GM10847 (cell line): ENCODE results near the gene MTRFR.

Experiments used
- POLR2A ChIP-seq: IDR thresholded peaks from 2 replicates; pipeline ENCODE4 v1.6.1; 2011; ENCODE audit not compliant: insufficient read length; ENCODE audit errors: extremely low read depth

The MTRFR gene

DNA sequence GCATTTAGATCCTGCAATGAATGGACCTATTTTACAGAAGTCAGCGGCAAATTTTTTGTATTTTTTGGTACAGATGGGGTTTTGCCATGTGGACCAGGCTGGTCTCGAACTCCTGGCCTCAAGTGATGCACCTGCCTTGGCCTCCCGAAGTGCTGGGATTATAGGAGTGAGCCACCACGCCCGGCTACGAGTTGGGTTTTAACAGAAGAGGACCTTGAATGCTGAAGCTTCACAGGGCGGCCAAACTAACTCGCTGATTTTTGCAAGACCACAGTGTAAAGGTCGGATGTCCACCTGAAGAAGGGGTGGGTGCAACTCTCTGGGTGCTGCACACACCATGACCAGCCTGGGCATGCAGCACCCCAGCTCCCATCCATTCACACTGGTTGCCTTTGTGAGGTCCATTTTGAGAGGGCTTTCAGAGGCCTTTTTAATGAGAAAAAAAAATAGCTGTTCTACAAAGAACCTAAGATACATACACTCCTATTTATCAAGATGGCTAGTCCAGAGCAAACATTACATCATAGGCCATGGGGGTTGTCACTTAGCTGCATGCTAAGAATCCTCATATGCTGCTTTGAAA lies 60.0 kb downstream of the MTRFR start:
- no peak for TF ChIP-seq POLR2A

GRCh38 chr12:123305136-123305535 lies 71.9 kb downstream of the MTRFR start:
- TF ChIP-seq POLR2A, result no peak

DNA sequence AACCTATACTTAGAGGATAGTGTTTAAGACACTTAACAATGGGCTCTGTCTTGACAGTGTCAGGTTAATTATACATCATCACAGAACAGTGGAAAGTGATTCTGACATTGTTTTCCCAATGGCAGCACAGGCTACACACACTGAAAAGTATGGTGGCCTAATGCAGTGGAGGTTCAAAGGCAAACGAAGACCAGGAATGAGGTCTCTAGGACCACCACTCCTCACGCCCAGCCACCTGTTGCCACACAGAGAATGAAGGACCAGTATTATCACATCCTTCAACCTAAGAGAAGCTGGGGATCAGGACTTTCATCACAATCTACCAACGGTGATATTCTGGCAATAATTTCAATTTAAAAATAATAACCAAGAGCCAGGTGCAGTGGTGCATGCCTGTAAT lies 73.0 kb downstream of the MTRFR start:
- TF ChIP-seq POLR2A, result no peak
